Measurements from ENCODE around the gene MRM2.

MRM2 gene

GRCh38 chr7:2211926-2212325 lies 30.1 kb downstream of the MRM2 start:
- WGBS (ENCODE audit: extremely low coverage, insufficient coverage, insufficient read length): no CpG with 5 or more reads among the region's 13 CpGs
- H3K79me2 ChIP-seq (ENCODE audit: control insufficient read depth, insufficient read depth, low read length, poor library complexity): no peaks in the 10 kb centered on the region
- no peak overlapping the region for H3K18ac ChIP-seq (ENCODE audit: low read length)
- H4K8ac ChIP-seq (ENCODE audit: low read depth, low read length): no peak overlapping the region
- no peak overlapping the region for H3K4me2 ChIP-seq (ENCODE audit: low read length)
- no peak overlapping the region for H3K9ac ChIP-seq (ENCODE audit: low read length)
- no peak overlapping the region for H2AFZ ChIP-seq (ENCODE audit: insufficient read depth, low read length, poor library complexity)
- peaks cover 4% of the 10 kb centered on the region for H3K9me3 ChIP-seq (ENCODE audit: insufficient read depth, low read depth, low read length)
- no peaks in the 10 kb centered on the region for H3K27me3 ChIP-seq (ENCODE audit: insufficient read depth, low read length)
- H2BK120ac ChIP-seq (ENCODE audit: insufficient read depth, low read length, poor library complexity): no peak overlapping the region
- no peaks in the 10 kb centered on the region for H3K79me1 ChIP-seq (ENCODE audit: low read length)
- no peak overlapping the region for H3K27ac ChIP-seq (ENCODE audit: low read depth, low read length)
- H2BK5ac ChIP-seq (ENCODE audit: low read depth, low read length, poor library complexity): no peak overlapping the region
- H2BK12ac ChIP-seq (ENCODE audit: low read length): no peak overlapping the region
- H3K36me3 ChIP-seq (ENCODE audit: control insufficient read depth in 1 of 2, insufficient read depth in 2 of 2, low read length in 2 of 2): peaks cover 71 to 73% of the 10 kb centered on the region in 2 experiments
- no peak overlapping the region for H2AK5ac ChIP-seq (ENCODE audit: low read length)
- H3K4me3 ChIP-seq (ENCODE audit: low read depth, low read length): no peak overlapping the region
- no peaks in the 10 kb centered on the region for H3K4me1 ChIP-seq (ENCODE audit: control insufficient read depth in 1 of 2, insufficient read depth in 2 of 2, low read length in 2 of 2)
- DNase-seq: no peak
- H3K4ac ChIP-seq (ENCODE audit: low read depth, low read length): no peak overlapping the region
- no peak overlapping the region for H4K12ac ChIP-seq (ENCODE audit: low read depth, low read length)
- no peak overlapping the region for H3K23ac ChIP-seq (ENCODE audit: low read length)
- H4K91ac ChIP-seq (ENCODE audit: low read depth, low read length): no peak overlapping the region
- no peak overlapping the region for H3K14ac ChIP-seq (ENCODE audit: low read length)

DNA sequence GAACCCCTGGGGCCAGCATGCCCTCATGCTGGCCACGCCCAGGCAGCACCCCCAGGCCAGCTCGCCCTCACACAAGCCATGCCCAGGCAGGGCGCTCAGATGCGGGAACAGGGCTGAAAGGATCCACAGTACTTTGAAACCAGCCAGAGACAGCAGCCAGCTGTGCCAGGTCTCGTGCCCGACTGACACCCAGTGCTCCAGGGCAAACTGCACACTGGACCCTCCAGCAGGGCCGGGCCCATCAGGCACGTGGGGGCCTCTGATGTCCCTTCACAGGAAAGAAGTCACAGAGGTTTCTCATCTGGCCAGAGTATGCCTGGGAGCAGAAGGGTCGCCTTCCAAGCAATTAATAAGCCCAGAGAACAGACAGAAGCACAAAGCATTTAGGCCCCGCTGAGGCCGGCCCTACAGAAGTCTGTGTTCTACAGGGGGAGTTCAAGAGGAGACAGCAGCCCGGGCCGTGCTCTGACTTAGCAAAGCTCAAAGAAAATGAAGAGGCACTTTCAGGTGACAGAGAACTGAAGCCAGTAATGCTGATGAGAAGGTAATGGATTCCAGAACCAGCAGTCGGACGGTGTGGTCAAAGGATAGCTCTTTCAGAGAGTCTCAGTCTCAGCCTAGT lies 30.6 kb downstream of the MRM2 start:
- H3K4me1 ChIP-seq (ENCODE audit: control insufficient read depth in 1 of 2, insufficient read depth in 2 of 2, low read length in 2 of 2): no peaks in the 10 kb centered on the region
- H3K79me2 ChIP-seq (ENCODE audit: control insufficient read depth, insufficient read depth, low read length, poor library complexity): no peaks in the 10 kb centered on the region
- H3K4ac ChIP-seq (ENCODE audit: low read depth, low read length): no peak overlapping the region
- no peak overlapping the region for H2BK5ac ChIP-seq (ENCODE audit: low read depth, low read length, poor library complexity)
- no peak overlapping the region for H2AK5ac ChIP-seq (ENCODE audit: low read length)
- no CpG with 5 or more reads among the region's 15 CpGs for WGBS (ENCODE audit: extremely low coverage, insufficient coverage, insufficient read length)
- H3K14ac ChIP-seq (ENCODE audit: low read length): no peak overlapping the region
- H3K36me3 ChIP-seq (ENCODE audit: control insufficient read depth in 1 of 2, insufficient read depth in 2 of 2, low read length in 2 of 2): peaks cover 66 to 68% of the 10 kb centered on the region in 2 experiments
- no peak overlapping the region for H2AFZ ChIP-seq (ENCODE audit: insufficient read depth, low read length, poor library complexity)
- peaks cover 4% of the 10 kb centered on the region for H3K9me3 ChIP-seq (ENCODE audit: insufficient read depth, low read depth, low read length)
- no peak overlapping the region for H3K18ac ChIP-seq (ENCODE audit: low read length)
- H3K27ac ChIP-seq (ENCODE audit: low read depth, low read length): no peak overlapping the region
- no peak overlapping the region for H4K12ac ChIP-seq (ENCODE audit: low read depth, low read length)
- H3K4me3 ChIP-seq (ENCODE audit: low read depth, low read length): no peak overlapping the region
- no peak overlapping the region for H2BK120ac ChIP-seq (ENCODE audit: insufficient read depth, low read length, poor library complexity)
- DNase-seq: no peak
- no peaks in the 10 kb centered on the region for H3K27me3 ChIP-seq (ENCODE audit: insufficient read depth, low read length)
- H3K23ac ChIP-seq (ENCODE audit: low read length): no peak overlapping the region
- no peak overlapping the region for H3K9ac ChIP-seq (ENCODE audit: low read length)
- no peaks in the 10 kb centered on the region for H3K79me1 ChIP-seq (ENCODE audit: low read length)
- no peak overlapping the region for H4K91ac ChIP-seq (ENCODE audit: low read depth, low read length)
- no peak overlapping the region for H2BK12ac ChIP-seq (ENCODE audit: low read length)
- H4K8ac ChIP-seq (ENCODE audit: low read depth, low read length): no peak overlapping the region
- H3K4me2 ChIP-seq (ENCODE audit: low read length): no peak overlapping the region

GRCh38 chr7:2210551-2211258 lies 31.3 kb downstream of the MRM2 start:
- no peak overlapping the region for H3K18ac ChIP-seq (ENCODE audit: low read length)
- WGBS (ENCODE audit: extremely low coverage, insufficient coverage, insufficient read length): no CpG with 5 or more reads among the region's 30 CpGs
- H3K4me1 ChIP-seq (ENCODE audit: control insufficient read depth in 1 of 2, insufficient read depth in 2 of 2, low read length in 2 of 2): no peaks in the 10 kb centered on the region

GRCh38 chr7:2209961-2210323 lies 32.1 kb downstream of the MRM2 start:
- Histone ChIP-seq H4K91ac (ENCODE audit: low read depth, low read length) (no peak overlapping the region), H3K18ac (ENCODE audit: low read length) (no peak overlapping the region), H2BK5ac (ENCODE audit: low read depth, low read length, poor library complexity) (no peak overlapping the region), H2AFZ (ENCODE audit: insufficient read depth, low read length, poor library complexity) (no peak overlapping the region), H3K79me2 (ENCODE audit: control insufficient read depth, insufficient read depth, low read length, poor library complexity) (no peaks in the 10 kb centered on the region), H2AK5ac (ENCODE audit: low read length) (no peak overlapping the region), H2BK12ac (ENCODE audit: low read length) (no peak overlapping the region), H4K12ac (ENCODE audit: low read depth, low read length) (no peak overlapping the region), H3K4me1 (ENCODE audit: control insufficient read depth in 1 of 2, insufficient read depth in 2 of 2, low read length in 2 of 2) (peaks cover 2 to 6% of the 10 kb centered on the region in 2 experiments), H3K4ac (ENCODE audit: low read depth, low read length) (no peak overlapping the region), H2BK120ac (ENCODE audit: insufficient read depth, low read length, poor library complexity) (no peak overlapping the region), H3K4me2 (ENCODE audit: low read length) (no peak overlapping the region), H3K23ac (ENCODE audit: low read length) (no peak overlapping the region), H4K8ac (ENCODE audit: low read depth, low read length) (no peak overlapping the region), H3K14ac (ENCODE audit: low read length) (no peak overlapping the region), H3K36me3 (ENCODE audit: control insufficient read depth in 1 of 2, insufficient read depth in 2 of 2, low read length in 2 of 2) (peaks cover 54 to 57% of the 10 kb centered on the region in 2 experiments), H3K79me1 (ENCODE audit: low read length) (no peaks in the 10 kb centered on the region), H3K27ac (ENCODE audit: low read depth, low read length) (no peak overlapping the region), H3K4me3 (ENCODE audit: low read depth, low read length) (no peak overlapping the region), H3K27me3 (ENCODE audit: insufficient read depth, low read length) (no peaks in the 10 kb centered on the region), H3K9me3 (ENCODE audit: insufficient read depth, low read depth, low read length) (peaks cover 2% of the 10 kb centered on the region), H3K9ac (ENCODE audit: low read length) (no peak overlapping the region)
- DNase-seq: no peak
- no CpG with 5 or more reads among the region's 8 CpGs for whole genome bisulfite sequencing (ENCODE audit: extremely low coverage, insufficient coverage, insufficient read length)

More at GRCh38 chr7:2210551-2211258, 31.3 kb downstream of the MRM2 start:
- H2BK5ac ChIP-seq (ENCODE audit: low read depth, low read length, poor library complexity): no peak overlapping the region
- no peak overlapping the region for H2BK12ac ChIP-seq (ENCODE audit: low read length)
- H3K14ac ChIP-seq (ENCODE audit: low read length): no peak overlapping the region
- H3K79me2 ChIP-seq (ENCODE audit: control insufficient read depth, insufficient read depth, low read length, poor library complexity): no peaks in the 10 kb centered on the region
- H3K4me3 ChIP-seq (ENCODE audit: low read depth, low read length): no peak overlapping the region
- peaks cover 4% of the 10 kb centered on the region for H3K9me3 ChIP-seq (ENCODE audit: insufficient read depth, low read depth, low read length)
- H4K8ac ChIP-seq (ENCODE audit: low read depth, low read length): no peak overlapping the region
- H3K23ac ChIP-seq (ENCODE audit: low read length): no peak overlapping the region
- peaks cover 59 to 62% of the 10 kb centered on the region in 2 experiments for H3K36me3 ChIP-seq (ENCODE audit: control insufficient read depth in 1 of 2, insufficient read depth in 2 of 2, low read length in 2 of 2)
- H3K27ac ChIP-seq (ENCODE audit: low read depth, low read length): no peak overlapping the region
- H3K9ac ChIP-seq (ENCODE audit: low read length): no peak overlapping the region
- H4K91ac ChIP-seq (ENCODE audit: low read depth, low read length): no peak overlapping the region
- no peak overlapping the region for H3K4ac ChIP-seq (ENCODE audit: low read depth, low read length)
- H3K27me3 ChIP-seq (ENCODE audit: insufficient read depth, low read length): no peaks in the 10 kb centered on the region
- no peak for DNase-seq
- no peak overlapping the region for H2AFZ ChIP-seq (ENCODE audit: insufficient read depth, low read length, poor library complexity)
- H2AK5ac ChIP-seq (ENCODE audit: low read length): no peak overlapping the region
- no peak overlapping the region for H3K4me2 ChIP-seq (ENCODE audit: low read length)
- H3K79me1 ChIP-seq (ENCODE audit: low read length): no peaks in the 10 kb centered on the region
- H2BK120ac ChIP-seq (ENCODE audit: insufficient read depth, low read length, poor library complexity): no peak overlapping the region
- H4K12ac ChIP-seq (ENCODE audit: low read depth, low read length): no peak overlapping the region
